Right lobe of liver (tissue), 6 donors: Measurements from ENCODE around the gene NBAS. TPM values are rescaled to one million over a fixed set of nuclear protein-coding genes. Genes with fewer than 3 reads are reported as not detected.

ENCODE experiments used
- ATAC-seq, 4 donors: fragments of 200-7000 bp; cut with Tn5 transposase; one replicate each; pipeline ENCODE4 v1.9.1; 2020; ENCODE audit warnings: mild to moderate bottlenecking in 4 of 4, moderate library complexity in 4 of 4
- DNase-seq, 3 donors: peaks; one replicate each; pipeline ENCODE4 v3.0.0-alpha.2; 2020
- H3K27ac ChIP-seq, 3 donors: fragments of 200-600 bp; one replicate each; pipeline ENCODE4 v1.8.0; 2022
- H3K27me3 ChIP-seq, 2 donors: fragments of 200-600 bp; one replicate each; pipeline ENCODE4 v1.8.0; 2022
- H3K36me3 ChIP-seq, 4 donors: fragments of 200-600 bp; sonication (generic) in 1 of 4; one replicate each; pipeline versions ENCODE4 v1.5.1 to v1.8.0; 2017 to 2022; ENCODE audit warnings: control low read depth in 1 of 4
- H3K4me1 ChIP-seq, 4 donors: fragments of 200-600 bp; sonication (generic) in 1 of 4; one replicate each; pipeline versions ENCODE4 v1.5.1 to v1.8.0; 2017 to 2022; ENCODE audit warnings: control low read depth in 1 of 4
- H3K4me3 ChIP-seq, 3 donors: fragments of 200-600 bp; one replicate each; pipeline ENCODE4 v1.8.0; 2022
- H3K9me3 ChIP-seq, 4 donors: fragments of 200-600 bp; sonication (generic) in 1 of 4; one replicate each; pipeline versions ENCODE4 v1.5.1 to v1.8.0; 2017 to 2022; ENCODE audit warnings: control low read depth in 1 of 4
- POLR2A ChIP-seq: fragments of 450-650 bp; IDR thresholded peaks from one replicate; pipeline ENCODE4 v1.6.1; 2017; ENCODE audit warnings: antibody characterized with exemption, mild to moderate bottlenecking
- WGBS: methylation state at CpG from one replicate; pipeline ENCODE4 v1.1.6; 2018; ENCODE audit warnings: low coverage, low lambda C conversion rate; ENCODE audit not compliant: insufficient coverage; ENCODE audit errors: missing lambda C conversion rate; 5-methylcytosine and 5-hydroxymethylcytosine counted together
- intact Hi-C, 2 donors: fragments of 100-400 bp; cut with DNase I; formaldehyde crosslinking; loops; one replicate each; pipeline versions ENCODE4 v1.11.2 to v1.14.1; 2022
- total RNA-seq, 6 experiments: library from RNA; depleted of rRNA in 2 of 6; stranded (reverse); fragments of >200 nt in 2 of 6; fragmentation: NEBNext Ultra II Directional in 3 of 6; extraction: Animal tissue kit (Norgen Biotek cat#: 25700) in 3 of 6; gene quantifications; one replicate each; pipeline versions ENCODE4 v1.1.0 to v1.2.4, GENCODE V29; 2016 to 2023
- TF ChIP-seq, protein P1 (sequence below), 4 donors: fragments of 200-600 bp in 3 of 4; fragments of 450-650 bp in 1 of 4; IDR thresholded peaks; one replicate each; pipeline versions ENCODE4 v1.5.1 to v1.8.0; 2016 to 2022; ENCODE audit warnings: antibody characterized with exemption in 4 of 4, mild to moderate bottlenecking in 2 of 4
- donor health status: DM: no; HTN: yes; CAD: no.
- donor health status: DM: no; HTN: no; CAD: no.
- donor health status: DM: no; HTN: no; CAD: no.
- donor health status: DM: no; HTN: yes; CAD: no.
- donor health status: DM: no; HTN: yes; CAD: no.

Gene NBAS
- total RNA-seq, 6 experiments from 2014 or later: 16.1 to 21.8 (median 18.5) TPM

DNA sequence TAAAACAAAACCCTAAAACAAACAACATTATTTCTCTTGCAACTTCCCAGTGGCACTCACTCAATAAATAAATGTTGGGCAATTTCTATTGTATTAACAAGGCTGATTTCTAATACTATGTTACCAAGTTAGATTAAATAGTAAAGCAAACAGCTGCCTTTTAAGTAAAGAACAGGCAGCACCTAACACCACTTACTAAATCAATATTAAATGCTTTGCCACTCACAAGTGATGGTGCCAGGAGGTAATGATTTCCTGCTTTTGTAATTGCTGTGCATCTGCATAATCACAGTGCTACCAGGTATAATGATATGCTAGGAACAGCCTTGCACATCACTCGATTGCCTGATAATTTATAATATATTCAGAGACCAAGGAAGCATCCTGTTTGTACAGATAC is 276.5 kb downstream of the NBAS start:
- DNase-seq: no peak
- intact Hi-C loops: no loop called here
- no peak for TF ChIP-seq POLR2A
- TF ChIP-seq, protein P1, sequence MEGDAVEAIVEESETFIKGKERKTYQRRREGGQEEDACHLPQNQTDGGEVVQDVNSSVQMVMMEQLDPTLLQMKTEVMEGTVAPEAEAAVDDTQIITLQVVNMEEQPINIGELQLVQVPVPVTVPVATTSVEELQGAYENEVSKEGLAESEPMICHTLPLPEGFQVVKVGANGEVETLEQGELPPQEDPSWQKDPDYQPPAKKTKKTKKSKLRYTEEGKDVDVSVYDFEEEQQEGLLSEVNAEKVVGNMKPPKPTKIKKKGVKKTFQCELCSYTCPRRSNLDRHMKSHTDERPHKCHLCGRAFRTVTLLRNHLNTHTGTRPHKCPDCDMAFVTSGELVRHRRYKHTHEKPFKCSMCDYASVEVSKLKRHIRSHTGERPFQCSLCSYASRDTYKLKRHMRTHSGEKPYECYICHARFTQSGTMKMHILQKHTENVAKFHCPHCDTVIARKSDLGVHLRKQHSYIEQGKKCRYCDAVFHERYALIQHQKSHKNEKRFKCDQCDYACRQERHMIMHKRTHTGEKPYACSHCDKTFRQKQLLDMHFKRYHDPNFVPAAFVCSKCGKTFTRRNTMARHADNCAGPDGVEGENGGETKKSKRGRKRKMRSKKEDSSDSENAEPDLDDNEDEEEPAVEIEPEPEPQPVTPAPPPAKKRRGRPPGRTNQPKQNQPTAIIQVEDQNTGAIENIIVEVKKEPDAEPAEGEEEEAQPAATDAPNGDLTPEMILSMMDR (IDR thresholded peaks at IDR 0.05): no peak
- Histone ChIP-seq H3K27me3 (no peaks in the 10 kb centered on the region), H3K4me3 (no peak overlapping the region), H3K4me1 (peaks cover 0 to 8% (median 0%) of the 10 kb centered on the region in 4 donors), H3K36me3 (no peaks in the 10 kb centered on the region), H3K27ac (no peak overlapping the region), H3K9me3 (no peaks in the 10 kb centered on the region)
- 76% methylated on average over 1 of the region's 1 CpG for WGBS
- peak in 3 of 4 donors; percentile 46 to 52 (median 51) for ATAC-seq

GRCh38 chr2:15281681-15282080 is 279.5 kb downstream of the NBAS start:
- 97% methylated on average over 2 of the region's 2 CpGs for WGBS

DNA sequence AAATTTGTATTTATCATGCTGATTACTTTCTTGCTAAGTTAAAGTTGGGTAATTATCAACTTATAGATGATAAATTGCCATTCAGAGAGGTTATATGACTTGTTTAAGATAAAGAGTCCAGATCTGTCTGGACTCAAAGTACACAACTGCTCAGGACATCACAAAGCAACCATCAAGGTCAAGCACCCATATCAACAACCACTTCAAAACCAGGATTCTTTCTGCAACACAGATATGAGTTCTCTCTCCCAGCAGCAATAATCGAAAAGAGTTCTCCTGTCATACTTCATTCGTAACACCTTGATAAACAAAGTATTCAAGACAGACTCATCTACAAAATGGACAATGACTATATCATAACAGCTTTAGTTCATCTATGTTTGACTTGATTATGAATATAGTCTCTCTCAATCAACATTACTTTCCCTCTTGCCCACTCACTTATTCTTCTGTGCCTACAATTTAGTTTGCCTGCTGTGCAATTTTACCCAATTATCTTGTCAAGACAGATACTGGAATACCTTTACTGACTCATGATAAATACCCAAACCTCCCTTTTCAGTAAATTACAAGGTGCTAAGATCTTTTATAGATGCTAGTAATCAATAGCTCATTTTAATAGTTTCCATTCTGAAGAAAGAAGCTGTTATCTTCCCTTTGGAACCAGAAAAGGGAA is 281.8 kb downstream of the NBAS start:
- intact Hi-C loops: no loop called here
- peaks cover 0 to 11% (median 0%) of the 10 kb centered on the region in 4 donors for H3K36me3 ChIP-seq
- H3K4me1 ChIP-seq: peaks cover 0 to 2% (median 0%) of the 10 kb centered on the region in 4 donors
- no peak for ATAC-seq
- H3K9me3 ChIP-seq: no peaks in the 10 kb centered on the region
- H3K27me3 ChIP-seq: no peaks in the 10 kb centered on the region
- DNase-seq: no peak
- no peak overlapping the region for H3K27ac ChIP-seq
- TF ChIP-seq, protein P1 (IDR thresholded peaks at IDR 0.05): no peak
- TF ChIP-seq POLR2A: no peak
- H3K4me3 ChIP-seq: no peak overlapping the region
- WGBS: 93% methylated on average over 2 of the region's 2 CpGs

More at GRCh38 chr2:15281681-15282080, 279.5 kb downstream of the NBAS start:
- DNase-seq: no peak
- no peak for ATAC-seq
- no peak for TF ChIP-seq POLR2A
- TF ChIP-seq, protein P1 (IDR thresholded peaks at IDR 0.05): no peak
- intact Hi-C loops: no loop called here
- H3K9me3 ChIP-seq: no peaks in the 10 kb centered on the region
- H3K27ac ChIP-seq: no peak overlapping the region
- H3K36me3 ChIP-seq: peaks cover 0 to under 1% (median 0%) of the 10 kb centered on the region in 4 donors
- H3K4me3 ChIP-seq: no peak overlapping the region
- no peaks in the 10 kb centered on the region for H3K27me3 ChIP-seq
- peaks cover 0 to 8% (median 0%) of the 10 kb centered on the region in 4 donors for H3K4me1 ChIP-seq

DNA sequence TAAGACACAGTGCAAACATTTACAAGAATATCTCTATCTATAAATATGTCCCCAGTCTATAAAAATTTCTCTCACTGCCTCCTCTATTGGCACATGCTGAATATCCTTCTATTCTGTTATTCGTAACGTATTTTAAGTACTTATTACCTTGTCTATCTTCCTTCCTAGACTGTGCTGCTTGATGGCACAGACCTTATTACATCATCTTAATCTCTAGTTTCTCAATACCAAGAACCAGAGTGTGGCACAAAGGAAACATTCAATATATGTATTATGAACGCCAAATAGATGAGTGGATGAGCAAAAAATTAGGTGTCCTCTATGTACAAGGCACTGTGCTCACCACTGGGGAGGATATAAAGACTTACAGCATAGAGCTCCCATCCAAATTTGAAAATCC is 282.8 kb downstream of the NBAS start:
- no peak overlapping the region for H3K4me3 ChIP-seq
- ATAC-seq (no peak), DNase-seq (no peak)
- no peaks in the 10 kb centered on the region for H3K9me3 ChIP-seq
- TF ChIP-seq POLR2A: no peak
- TF ChIP-seq, protein P1 (IDR thresholded peaks at IDR 0.05): no peak
- intact Hi-C loops: no loop called here
- WGBS: 77% methylated on average over 3 of the region's 3 CpGs
- no peaks in the 10 kb centered on the region for H3K4me1 ChIP-seq
- H3K27ac ChIP-seq: no peak overlapping the region
- H3K36me3 ChIP-seq: peaks cover 0 to 11% (median 0%) of the 10 kb centered on the region in 4 donors
- no peaks in the 10 kb centered on the region for H3K27me3 ChIP-seq
